HCT116 (cell line): Measurements from ENCODE around the gene SMNDC1. TPM values are rescaled to one million over a fixed set of nuclear protein-coding genes. Genes with fewer than 3 reads are reported as not detected.

ENCODE experiments used
- ATAC-seq: fragments of 200-7000 bp; cut with Tn5 transposase; 2 replicates; pipeline ENCODE4 v1.9.1; 2020; ENCODE audit warnings: mild to moderate bottlenecking, moderate library complexity
- BruUV-seq: library from RNA; stranded (reverse); fragments of 400-500 nt; replicated peaks from 2 replicates; lab custom pipeline; 2021; lab: Mats Ljungman, UMichigan
- CTCF ChIA-PET: fragments of 300-600 bp; sonication (Branson Sonifier 250); formaldehyde crosslinking; loops from one replicate; lab custom pipeline; 2021; ENCODE audit warnings: antibody characterized with exemption; lab: Charles Lee
- POLR2A ChIA-PET: fragments of 300-600, 350-600 bp; sonication (Branson Sonifier 250); formaldehyde crosslinking; loops from one replicate; lab custom pipeline; 2021; ENCODE audit warnings: antibody characterized with exemption; lab: Charles Lee
- RAD21 ChIA-PET, 2 experiments: fragments of 300-600 bp; sonication (Branson Sonifier 250); formaldehyde crosslinking; loops; one replicate each; lab custom pipeline; 2023; ENCODE audit warnings: low total read pairs in 2 of 2; ENCODE audit not compliant: uncharacterized antibody in 2 of 2, unreplicated experiment in 2 of 2, low non-redundant PET in 1 of 2; lab: Charles Lee
- DNase-seq: peaks from one replicate; pipeline ENCODE4 v3.0.0-alpha.2; 2010; ENCODE audit warnings: low read depth, low spot score
- H2AFZ ChIP-seq: fragments of 200-600 bp; shearing (Covaris generic), sonication (generic); 2 replicates; pipeline ENCODE4 v1.6.1; 2017; ENCODE audit warnings: low read depth, mixed run types, mixed read lengths, antibody characterized with exemption, low read length; ENCODE audit not compliant: poor library complexity, severe bottlenecking
- H3K27ac ChIP-seq: 2 replicates; pipeline ENCODE4 v1.5.1; 2012; ENCODE audit warnings: low read depth, low read length
- H3K27me3 ChIP-seq: fragments of 200-600 bp; sonication (generic); 2 replicates; pipeline ENCODE4 v1.6.1; 2016; ENCODE audit warnings: mixed run types, low read length, mixed read lengths; ENCODE audit not compliant: insufficient read depth
- H3K36me3 ChIP-seq, 2 experiments: fragments of 200-500 bp in 1 of 2; fragments of 200-600 bp in 1 of 2; sonication (Bioruptor generic) in 1 of 2; sonication (generic) in 1 of 2; 2 replicates each; pipeline versions ENCODE4 v1.5.1 to v1.6.1; 2014 to 2016; ENCODE audit warnings: low read length in 2 of 2, inconsistent platforms in 1 of 2, mixed read lengths in 1 of 2, mixed run types in 1 of 2; ENCODE audit not compliant: insufficient read depth in 2 of 2, control insufficient read depth in 1 of 2
- H3K4me1 ChIP-seq, 2 experiments: fragments of 200-600 bp in 1 of 2; sonication (generic) in 1 of 2; 2 replicates each; pipeline versions ENCODE4 v1.5.1 to v1.6.1; 2012 to 2017; ENCODE audit warnings: low read length in 2 of 2, inconsistent platforms in 1 of 2, mild to moderate bottlenecking in 1 of 2, mixed read lengths in 1 of 2, mixed run types in 1 of 2, moderate library complexity in 1 of 2; ENCODE audit not compliant: insufficient read depth in 2 of 2, control insufficient read depth in 1 of 2
- H3K4me2 ChIP-seq: fragments of 200-600 bp; sonication (generic); 2 replicates; pipeline ENCODE4 v1.6.1; 2017; ENCODE audit warnings: mixed run types, low read length, mixed read lengths
- H3K4me3 ChIP-seq, 2 experiments: fragments of 200-600 bp in 1 of 2; sonication (generic) in 1 of 2; replicated peaks in 1 of 2; 2 replicates each; pipeline ENCODE4 v1.5.1; 2011 to 2016; ENCODE audit warnings: low read length in 2 of 2, control low read depth in 1 of 2, low read depth in 1 of 2, mild to moderate bottlenecking in 1 of 2, mixed read lengths in 1 of 2, mixed run types in 1 of 2
- H3K79me2 ChIP-seq: fragments of 200-600 bp; sonication (generic); 2 replicates; pipeline ENCODE4 v1.6.1; 2017; ENCODE audit warnings: mild to moderate bottlenecking, mixed run types, low read length, moderate library complexity, mixed read lengths; ENCODE audit not compliant: insufficient read depth
- H3K9ac ChIP-seq: fragments of 200-600 bp; sonication (generic); 2 replicates; pipeline ENCODE4 v1.6.1; 2016; ENCODE audit warnings: low read length, mixed read lengths
- H3K9me2 ChIP-seq: fragments of 200-600 bp; sonication (generic), shearing (Covaris generic); 2 replicates; pipeline ENCODE4 v1.6.1; 2017; ENCODE audit warnings: mixed run types, mild to moderate bottlenecking, moderate library complexity; ENCODE audit not compliant: insufficient read depth
- H3K9me3 ChIP-seq, 2 experiments: fragments of 200-500 bp in 1 of 2; fragments of 200-600 bp in 1 of 2; sonication (Bioruptor generic) in 1 of 2; sonication (generic) in 1 of 2; 2 replicates each; pipeline ENCODE4 v1.6.1; 2014 to 2017; ENCODE audit warnings: low read length in 2 of 2, mixed read lengths in 2 of 2, inconsistent platforms in 1 of 2, low read depth in 1 of 2, mild to moderate bottlenecking in 1 of 2, mixed run types in 1 of 2, moderate library complexity in 1 of 2; ENCODE audit not compliant: control insufficient read depth in 1 of 2, insufficient read depth in 1 of 2
- H4K20me1 ChIP-seq: fragments of 200-600 bp; sonication (generic), shearing (Covaris generic); 2 replicates; pipeline ENCODE4 v1.6.1; 2017; ENCODE audit warnings: mixed run types, mild to moderate bottlenecking, moderate library complexity; ENCODE audit not compliant: insufficient read depth
- CTCF ChIP-seq, 3 experiments: fragments of 200-600 bp in 1 of 3; sonication (generic) in 1 of 3; IDR thresholded peaks in 2 of 3; conservative IDR thresholded peaks in 1 of 3; 2 replicates each; pipeline ENCODE4 v1.5.1; 2012 to 2017; ENCODE audit warnings: low read depth in 2 of 3, low read length in 2 of 3, antibody characterized with exemption in 1 of 3, borderline replicate concordance in 1 of 3, control low read depth in 1 of 3, mild to moderate bottlenecking in 1 of 3, mixed read lengths in 1 of 3, mixed run types in 1 of 3, moderate library complexity in 1 of 3; ENCODE audit not compliant: insufficient read depth in 1 of 3
- POLR2AphosphoS5 ChIP-seq: IDR thresholded peaks from 2 replicates; pipeline ENCODE4 v1.6.1; 2011; ENCODE audit warnings: mild to moderate bottlenecking, low read depth, low read length, moderate library complexity
- RAD21 ChIP-seq: IDR thresholded peaks from 2 replicates; pipeline ENCODE4 v1.6.1; 2012; ENCODE audit warnings: low read depth, mild to moderate bottlenecking
- TCF7L2 ChIP-seq: IDR thresholded peaks from 2 replicates; pipeline ENCODE4 v1.7.0; 2011; ENCODE audit warnings: borderline replicate concordance, inconsistent platforms; ENCODE audit not compliant: insufficient read depth, insufficient read length; ENCODE audit errors: extremely low read depth
- YY1 ChIP-seq: IDR thresholded peaks from 2 replicates; pipeline ENCODE4 v1.6.1; 2011; ENCODE audit warnings: low read length, low read depth, moderate library complexity, mild to moderate bottlenecking; ENCODE audit not compliant: insufficient replicate concordance; ENCODE audit errors: extremely low read depth
- intact Hi-C: fragments of 100-400 bp; cut with micrococcal nuclease; formaldehyde crosslinking; loops from 2 replicates; pipeline ENCODE4 v1.10.0; 2022
- total RNA-seq: library from RNA; stranded (reverse); gene quantifications from one replicate; pipeline ENCODE4 v1.2.1, GENCODE V29; 2021; ENCODE audit not compliant: unreplicated experiment

Gene SMNDC1
- total RNA-seq, 1 experiment from 2014 or later: 61.7 TPM

DNA sequence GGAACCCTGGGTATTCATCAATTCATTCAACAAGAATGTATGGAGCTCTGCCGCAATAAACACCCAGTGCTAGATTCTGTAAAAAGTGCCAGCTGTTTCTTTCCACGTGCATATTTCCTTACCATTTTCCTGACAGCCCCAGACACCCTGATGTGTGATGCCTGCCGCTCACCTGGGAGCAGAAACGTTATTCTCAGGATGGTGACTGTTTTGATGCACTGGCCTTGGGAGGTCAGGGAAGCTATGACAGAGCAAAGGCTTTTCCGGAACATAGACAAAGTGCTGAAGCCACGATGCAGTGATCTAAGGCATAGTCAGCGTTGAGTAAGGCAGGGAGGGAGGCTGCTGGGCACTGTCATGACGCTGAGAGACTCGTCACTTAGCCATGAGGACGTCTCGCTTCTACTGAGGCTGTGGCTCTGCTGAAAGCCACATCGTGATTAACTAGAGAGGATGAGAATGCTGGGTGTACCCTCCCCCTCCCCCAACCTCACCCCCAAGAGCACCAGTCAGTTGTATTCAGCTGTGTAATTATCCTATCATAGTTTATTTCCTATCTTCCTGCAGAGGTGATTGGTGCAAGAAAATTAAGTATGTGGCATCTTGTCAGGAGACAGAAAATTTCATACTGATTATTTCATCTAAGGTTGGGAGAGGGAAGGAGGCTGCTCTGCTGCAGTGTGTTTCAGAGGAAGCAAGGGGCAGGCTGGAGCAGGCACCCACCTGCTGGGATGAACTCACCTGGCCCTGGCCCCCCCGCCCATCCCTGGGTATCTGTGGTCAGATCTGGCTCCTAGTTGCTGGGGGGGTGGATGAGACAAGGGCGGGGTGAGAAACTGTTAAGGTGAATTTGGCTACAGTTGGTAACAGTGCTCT, 48.8 kb upstream of the SMNDC1 start:
- Histone ChIP-seq H3K79me2 (no peaks in the 10 kb centered on the region), H4K20me1 (no peaks in the 10 kb centered on the region), H3K9me2 (no peaks in the 10 kb centered on the region), H3K36me3 (no peaks in the 10 kb centered on the region), H3K4me1 (peaks cover 49 to 60% of the 10 kb centered on the region in 2 experiments), H2AFZ (peak overlapping the region; percentile 84), H3K4me3 (peak overlapping the region; percentile 27 to 36), H3K9me3 (no peaks in the 10 kb centered on the region), H3K9ac (peak overlapping the region; percentile 37), H3K27me3 (no peaks in the 10 kb centered on the region)
- ChIA-PET POLR2A (interaction anchor here (0.6 to 4.3 kb wide), 20 partner anchors 27 to 160 kb away, joined by 3 to 29 read pairs (median 4); partner anchors contain the start of gene DUSP5), RAD21 (interaction anchor here (0.6 to 1.4 kb wide), 6 partner anchors 43 to 193 kb away, joined by 3 to 7 read pairs (median 4); no protein-coding TSS in a partner anchor), CTCF (interaction anchor here (0.6 to 4.5 kb wide), 42 partner anchors 8 to 247 kb away, joined by 3 to 31 read pairs (median 4); no protein-coding TSS in a partner anchor)
- no TSS peak for BruUV-seq
- TF ChIP-seq TCF7L2 (peak; percentile 63), RAD21 (no peak), YY1 (peak; percentile 21), CTCF (IDR thresholded peaks at IDR 0.05 in 2 of 3, conservative IDR thresholded peaks at IDR 0.05 in 1 of 3; ENCODE audit: borderline replicate concordance in 1 of 3, insufficient read depth in 1 of 3, low read depth in 2 of 3, low read length in 2 of 3) (peak in 1 of 3 experiments; percentile 39; a peak in 2 of 6 replicates), POLR2AphosphoS5 (peak; percentile 63)
- TF ChIP-seq, all 23 proteins: peak for 4
- Histone ChIP-seq H3K4me2 (peak overlapping the region; percentile 69), H3K27ac (0 out of 2 replicates have a peak overlapping the region, but pooled peaks have one; percentile 6)
- intact Hi-C loops: loop anchor here (1.0 to 5.0 kb wide), 4 partner anchors 41 to 194 kb away; partner anchors contain the start of gene DUSP5
- peak; percentile 54 for ATAC-seq
- peak; percentile 73 for DNase-seq
